SK-N-SH treated with all-trans-retinoic acid at 6 μM for 48 hours (cell line): Measurements from ENCODE around the gene LOXL3.

Experiments
- ATAC-seq: fragments of 200-7000 bp; cut with Tn5 transposase; 3 replicates; pipeline ENCODE4 v1.9.1; 2020; ENCODE audit warnings: mild to moderate bottlenecking, moderate library complexity
- ARNTL ChIP-seq: fragments of 450-650 bp; formaldehyde crosslinking; IDR thresholded peaks from 2 replicates; pipeline ENCODE4 v1.5.0; 2020; ENCODE audit warnings: low read depth, mild to moderate bottlenecking, moderate library complexity, borderline replicate concordance
- BACH2 ChIP-seq: fragments of 250-450 bp; sonication (Bioruptor Pico); IDR thresholded peaks from 2 replicates; pipeline ENCODE4 v1.9.0; 2021; ENCODE audit warnings: mild to moderate bottlenecking, borderline replicate concordance
- CREB5 ChIP-seq: fragments of 250-450 bp; sonication (Bioruptor Pico); IDR thresholded peaks from 2 replicates; pipeline ENCODE4 v1.5.1; 2020; ENCODE audit warnings: low read depth, mild to moderate bottlenecking, moderate library complexity
- CSRNP3 ChIP-seq: fragments of 250-450 bp; sonication (Bioruptor Pico); IDR thresholded peaks from 2 replicates; pipeline ENCODE4 v1.5.1; 2021; ENCODE audit warnings: mild to moderate bottlenecking, moderate library complexity
- ESRRG ChIP-seq: fragments of 250-450 bp; sonication (Bioruptor Pico); IDR thresholded peaks from 2 replicates; pipeline ENCODE4 v1.6.1; 2021; ENCODE audit warnings: mild to moderate bottlenecking
- GLIS3 ChIP-seq: fragments of 250-450 bp; sonication (Bioruptor Pico); IDR thresholded peaks from 2 replicates; pipeline ENCODE4 v1.5.0; 2020; ENCODE audit warnings: mild to moderate bottlenecking, moderate library complexity
- ISL1 ChIP-seq: fragments of 250-450 bp; sonication (Bioruptor Pico); IDR thresholded peaks from 2 replicates; pipeline ENCODE4 v2.1.2; 2022; ENCODE audit warnings: mild to moderate bottlenecking, moderate library complexity
- OSR1 ChIP-seq: fragments of 250-450 bp; sonication (Bioruptor Pico); IDR thresholded peaks from 2 replicates; pipeline ENCODE4 v1.8.0; 2022; ENCODE audit warnings: moderate library complexity, mild to moderate bottlenecking, inconsistent platforms
- PATZ1 ChIP-seq: fragments of 250-450 bp; sonication (Bioruptor Pico); IDR thresholded peaks from 2 replicates; pipeline ENCODE4 v1.8.0; 2020; ENCODE audit warnings: mild to moderate bottlenecking, moderate library complexity, borderline replicate concordance
- POU6F1 ChIP-seq: fragments of 250-450 bp; sonication (Bioruptor Pico); IDR thresholded peaks from 2 replicates; pipeline ENCODE4 v1.8.0; 2021; ENCODE audit warnings: low read depth, mild to moderate bottlenecking, moderate library complexity, borderline replicate concordance
- PPARA ChIP-seq: fragments of 250-450 bp; sonication (Bioruptor Pico); IDR thresholded peaks from 2 replicates; pipeline ENCODE4 v1.5.0; 2020; ENCODE audit warnings: mild to moderate bottlenecking, borderline replicate concordance
- RARB ChIP-seq: fragments of 250-450 bp; sonication (Bioruptor Pico); IDR thresholded peaks from 2 replicates; pipeline ENCODE4 v1.8.0; 2021; ENCODE audit warnings: mild to moderate bottlenecking, moderate library complexity
- SNAI2 ChIP-seq: fragments of 250-450 bp; sonication (Bioruptor Pico); IDR thresholded peaks from 2 replicates; pipeline ENCODE4 v1.5.0; 2020; ENCODE audit warnings: mild to moderate bottlenecking, moderate library complexity
- TCF4 ChIP-seq: fragments of 250-450 bp; sonication (Bioruptor Pico); IDR thresholded peaks from 2 replicates; pipeline ENCODE4 v1.8.0; 2021; ENCODE audit warnings: mild to moderate bottlenecking, moderate library complexity, borderline replicate concordance
- TOX ChIP-seq: fragments of 250-450 bp; sonication (Bioruptor Pico); IDR thresholded peaks from 2 replicates; pipeline ENCODE4 v1.8.0; 2021; ENCODE audit warnings: mild to moderate bottlenecking, moderate library complexity, borderline replicate concordance
- TSHZ2 ChIP-seq: fragments of 250-450 bp; sonication (Bioruptor Pico); IDR thresholded peaks from 2 replicates; pipeline ENCODE4 v1.5.0; 2020; ENCODE audit warnings: mild to moderate bottlenecking, moderate library complexity
- ZC3H10 ChIP-seq: fragments of 250-450 bp; sonication (Bioruptor Pico); IDR thresholded peaks from 2 replicates; pipeline ENCODE4 v1.5.1; 2021; ENCODE audit warnings: mild to moderate bottlenecking, moderate library complexity
- ZFP3 ChIP-seq: fragments of 250-450 bp; sonication (Bioruptor Pico); IDR thresholded peaks from 2 replicates; pipeline ENCODE4 v1.5.0; 2020; ENCODE audit warnings: mild to moderate bottlenecking, moderate library complexity
- ZFP30 ChIP-seq: fragments of 450-650 bp; formaldehyde crosslinking; IDR thresholded peaks from 2 replicates; pipeline ENCODE4 v1.5.0; 2022; ENCODE audit warnings: mild to moderate bottlenecking, moderate library complexity
- ZNF565 ChIP-seq: fragments of 450-650 bp; formaldehyde crosslinking; conservative IDR thresholded peaks from 2 replicates; pipeline ENCODE4 v1.5.0; 2020; ENCODE audit warnings: low read depth, mild to moderate bottlenecking, moderate library complexity
- ZNF70 ChIP-seq: fragments of 450-650 bp; formaldehyde crosslinking; IDR thresholded peaks from 2 replicates; pipeline ENCODE4 v1.5.0; 2020; ENCODE audit warnings: mild to moderate bottlenecking, moderate library complexity
- ZNF8 ChIP-seq: fragments of 450-650 bp; formaldehyde crosslinking; IDR thresholded peaks from 2 replicates; pipeline ENCODE4 v1.5.0; 2020; ENCODE audit warnings: mild to moderate bottlenecking, moderate library complexity

The LOXL3 gene

GRCh38 chr2:74560591-74560990 is 6.8 kb upstream of the LOXL3 start:
- TF ChIP-seq ZNF8 (CRISPR knock-in tag): no peak
- TF ChIP-seq TCF4 (CRISPR knock-in tag): no peak
- TF ChIP-seq ZNF565 (CRISPR knock-in tag): no peak
- TF ChIP-seq ZC3H10 (CRISPR knock-in tag): no peak
- no peak for TF ChIP-seq ZFP3 (CRISPR knock-in tag)
- no peak for TF ChIP-seq PPARA
- TF ChIP-seq ZFP30: no peak
- no peak for TF ChIP-seq GLIS3 (CRISPR knock-in tag)
- TF ChIP-seq ISL1: no peak
- TF ChIP-seq CREB5 (CRISPR knock-in tag): no peak
- TF ChIP-seq BACH2 (CRISPR knock-in tag): no peak
- no peak for TF ChIP-seq TOX
- TF ChIP-seq TSHZ2 (CRISPR knock-in tag): no peak
- TF ChIP-seq ZNF70 (CRISPR knock-in tag): no peak
- TF ChIP-seq OSR1 (CRISPR knock-in tag): no peak
- TF ChIP-seq POU6F1 (CRISPR knock-in tag): no peak
- TF ChIP-seq ARNTL: no peak
- no peak for TF ChIP-seq ESRRG (CRISPR knock-in tag)

GRCh38 chr2:74559912-74560311 is 6.2 kb upstream of the LOXL3 start:
- TF ChIP-seq SNAI2 (no peak), CSRNP3 (CRISPR knock-in tag) (no peak), POU6F1 (CRISPR knock-in tag) (no peak), ZNF8 (CRISPR knock-in tag) (no peak), PATZ1 (no peak), ISL1 (no peak), ESRRG (CRISPR knock-in tag) (no peak), RARB (CRISPR knock-in tag) (no peak), ZNF70 (CRISPR knock-in tag) (no peak), BACH2 (CRISPR knock-in tag) (no peak)
- no peak for ATAC-seq

More at GRCh38 chr2:74560591-74560990, 6.8 kb upstream of the LOXL3 start:
- peak; percentile 38 for ATAC-seq
